SH-SY5Y (cell line): ENCODE measurements around the gene ARL2.
A peak's percentile ranks its signal among the peaks of the same experiment; 100 is the strongest.

Experiments used
- GATA2 ChIP-seq: IDR thresholded peaks from 2 replicates; pipeline ENCODE4 v1.6.1; 2011; ENCODE audit warnings: mild to moderate bottlenecking, low read depth, low read length
- GATA3 ChIP-seq: IDR thresholded peaks from 2 replicates; pipeline ENCODE4 v1.6.1; 2011; ENCODE audit warnings: low read depth, mild to moderate bottlenecking, low read length, moderate library complexity

DNA sequence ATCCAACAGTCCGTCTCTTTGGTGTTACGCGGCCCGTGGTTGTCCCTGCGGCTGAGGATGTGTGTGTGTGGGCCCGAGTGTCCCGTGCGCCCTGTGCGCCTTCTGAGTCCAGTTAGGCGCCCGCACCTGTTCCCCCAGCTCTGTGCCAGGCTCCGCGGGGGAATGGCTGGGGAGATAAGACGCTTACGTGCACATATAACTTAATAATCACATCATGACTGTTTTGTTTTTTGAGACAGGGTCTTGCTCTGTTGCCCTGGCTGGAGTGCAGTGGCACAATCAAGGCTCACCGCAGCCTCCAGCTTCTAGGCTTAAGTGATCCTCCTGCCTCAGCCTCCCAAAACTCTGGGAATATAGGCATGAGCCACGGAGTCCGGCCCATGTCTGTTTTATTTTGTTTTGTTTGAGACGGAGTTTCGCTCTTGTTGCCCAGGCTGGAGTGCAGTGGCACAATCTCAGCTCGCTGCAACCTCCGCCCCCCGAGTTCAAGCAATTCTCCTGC is 817 bp downstream of the ARL2 start:
- no peak for TF ChIP-seq GATA3
- peak; percentile 23; the same call in 1 of the 2 replicates for TF ChIP-seq GATA2
